Colonic mucosa (tissue), 4 donors: Measurements from ENCODE around the gene RABGAP1. TPM values are rescaled to one million over a fixed set of nuclear protein-coding genes. Genes with fewer than 3 reads are reported as not detected.

Experiments
- DNase-seq: peaks from one replicate; pipeline ENCODE4 v3.0.0-alpha.2; 2020
- H3K27ac ChIP-seq: fragments of 200-600 bp; one replicate; pipeline ENCODE4 v1.8.0; 2021
- H3K27me3 ChIP-seq: fragments of 200-600 bp; one replicate; pipeline ENCODE4 v1.8.0; 2021
- H3K36me3 ChIP-seq: fragments of 200-600 bp; one replicate; pipeline ENCODE4 v1.8.0; 2021
- H3K4me1 ChIP-seq: fragments of 200-600 bp; one replicate; pipeline ENCODE4 v1.8.0; 2021; ENCODE audit warnings: mild to moderate bottlenecking
- H3K4me3 ChIP-seq: fragments of 200-600 bp; one replicate; pipeline ENCODE4 v1.8.0; 2021
- H3K9ac ChIP-seq, 2 donors: one replicate each; pipeline ENCODE4 v1.7.0; 2013; ENCODE audit warnings: control low read depth in 2 of 2, low read depth in 2 of 2, low read length in 2 of 2
- H3K9me3 ChIP-seq: fragments of 200-600 bp; one replicate; pipeline ENCODE4 v1.8.0; 2021
- intact Hi-C: fragments of 100-400 bp; cut with DNase I; formaldehyde crosslinking; loops from one replicate; pipeline ENCODE4 v1.14.1; 2022
- total RNA-seq, 2 donors: library from RNA; stranded (reverse); fragmentation: NEBNext Ultra II Directional in 1 of 2; extraction: Animal tissue kit (Norgen Biotek cat#: 25700) in 1 of 2; gene quantifications; one replicate each; pipeline ENCODE4 v1.2.1, GENCODE V29; 2021
- TF ChIP-seq, protein P1 (sequence below): fragments of 200-600 bp; IDR thresholded peaks from one replicate; pipeline ENCODE4 v1.8.0; 2022; ENCODE audit warnings: antibody characterized with exemption, mild to moderate bottlenecking
- donor health status: healthy.
- donor health status: DM: no; HTN: no; CAD: no.
- donor health status: DM: no; HTN: no; CAD: no.

Gene RABGAP1
- total RNA-seq, 2 donors from 2014 or later: 40.9 to 49.4 TPM

DNA sequence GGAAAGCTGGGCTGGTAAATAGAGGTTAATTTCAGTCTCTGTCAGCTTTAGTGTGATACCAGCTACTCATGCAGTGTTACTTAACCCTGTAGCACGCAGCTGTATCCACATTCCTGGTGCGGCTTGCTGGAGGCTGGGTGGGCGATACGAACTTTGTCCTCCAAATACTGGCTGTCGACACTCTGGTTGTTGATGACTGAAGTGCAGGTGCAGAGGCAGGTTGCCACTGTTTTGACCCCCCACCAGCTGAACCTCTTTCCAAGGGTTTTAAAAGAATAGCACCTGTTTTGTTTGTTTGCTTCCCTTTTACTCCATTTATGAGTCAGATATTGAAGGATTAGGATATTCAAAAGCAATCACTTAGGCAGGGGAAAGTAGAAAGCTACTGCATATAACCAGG, 4.4 kb upstream of the RABGAP1 start:
- no peak for DNase-seq
- H3K27ac ChIP-seq: no peak overlapping the region
- H3K9ac ChIP-seq: no peak overlapping the region
- no peaks in the 10 kb centered on the region for H3K9me3 ChIP-seq
- H3K27me3 ChIP-seq: no peaks in the 10 kb centered on the region
- peaks cover 4% of the 10 kb centered on the region for H3K36me3 ChIP-seq
- TF ChIP-seq, protein P1, sequence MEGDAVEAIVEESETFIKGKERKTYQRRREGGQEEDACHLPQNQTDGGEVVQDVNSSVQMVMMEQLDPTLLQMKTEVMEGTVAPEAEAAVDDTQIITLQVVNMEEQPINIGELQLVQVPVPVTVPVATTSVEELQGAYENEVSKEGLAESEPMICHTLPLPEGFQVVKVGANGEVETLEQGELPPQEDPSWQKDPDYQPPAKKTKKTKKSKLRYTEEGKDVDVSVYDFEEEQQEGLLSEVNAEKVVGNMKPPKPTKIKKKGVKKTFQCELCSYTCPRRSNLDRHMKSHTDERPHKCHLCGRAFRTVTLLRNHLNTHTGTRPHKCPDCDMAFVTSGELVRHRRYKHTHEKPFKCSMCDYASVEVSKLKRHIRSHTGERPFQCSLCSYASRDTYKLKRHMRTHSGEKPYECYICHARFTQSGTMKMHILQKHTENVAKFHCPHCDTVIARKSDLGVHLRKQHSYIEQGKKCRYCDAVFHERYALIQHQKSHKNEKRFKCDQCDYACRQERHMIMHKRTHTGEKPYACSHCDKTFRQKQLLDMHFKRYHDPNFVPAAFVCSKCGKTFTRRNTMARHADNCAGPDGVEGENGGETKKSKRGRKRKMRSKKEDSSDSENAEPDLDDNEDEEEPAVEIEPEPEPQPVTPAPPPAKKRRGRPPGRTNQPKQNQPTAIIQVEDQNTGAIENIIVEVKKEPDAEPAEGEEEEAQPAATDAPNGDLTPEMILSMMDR: no peak
- peaks cover 3% of the 10 kb centered on the region for H3K4me1 ChIP-seq
- no peak overlapping the region for H3K4me3 ChIP-seq
- intact Hi-C loops: no loop called here

DNA sequence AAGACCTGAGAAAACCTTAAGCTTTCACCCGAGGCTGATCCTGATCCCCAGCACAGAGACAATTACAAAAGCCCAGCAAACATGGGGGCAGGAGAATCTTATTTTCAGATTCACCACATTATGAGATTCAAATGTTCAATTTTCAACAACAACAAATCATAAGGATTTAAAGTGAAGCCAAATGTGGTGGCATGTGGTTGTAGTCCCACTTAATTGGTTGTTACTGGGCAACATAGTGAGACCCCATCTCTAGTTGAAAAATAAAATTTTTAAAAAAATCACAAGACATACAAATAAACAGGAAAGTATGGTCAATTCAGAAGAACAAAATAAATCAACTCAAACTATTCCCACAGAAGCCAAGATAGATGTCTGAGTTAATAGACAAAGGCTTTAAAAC, 3.9 kb upstream of the RABGAP1 start:
- Histone ChIP-seq H3K4me3 (no peak overlapping the region), H3K36me3 (peaks cover 4% of the 10 kb centered on the region), H3K9me3 (no peaks in the 10 kb centered on the region), H3K27ac (no peak overlapping the region), H3K4me1 (peaks cover 3% of the 10 kb centered on the region), H3K9ac (no peak overlapping the region), H3K27me3 (no peaks in the 10 kb centered on the region)
- intact Hi-C loops: no loop called here
- no peak for DNase-seq
- TF ChIP-seq, protein P1: no peak

DNA sequence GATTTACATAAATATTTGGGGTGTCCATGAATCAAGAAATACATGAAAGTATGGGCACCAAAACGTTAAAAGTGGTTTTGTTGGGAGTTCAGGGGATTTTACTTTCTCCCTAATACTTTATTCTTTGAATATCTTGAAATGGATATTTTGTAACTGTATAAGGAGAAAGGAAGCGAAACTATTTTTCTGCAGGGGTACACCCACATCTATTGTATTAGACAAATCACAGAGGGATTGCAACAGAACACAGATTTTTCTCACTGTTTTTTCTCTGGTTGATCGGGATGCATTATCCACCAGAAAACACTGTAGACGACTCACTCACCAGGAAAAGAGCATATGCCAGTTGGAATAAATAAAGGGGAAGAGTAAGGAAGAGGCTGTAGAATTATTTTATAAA, 1.2 kb upstream of the RABGAP1 start:
- intact Hi-C loops: no loop called here
- H3K4me3 ChIP-seq: no peak overlapping the region
- TF ChIP-seq, protein P1: no peak
- H3K9me3 ChIP-seq: no peaks in the 10 kb centered on the region
- H3K9ac ChIP-seq: no peak overlapping the region
- H3K27ac ChIP-seq: no peak overlapping the region
- H3K4me1 ChIP-seq: no peaks in the 10 kb centered on the region
- no peak for DNase-seq
- H3K27me3 ChIP-seq: no peaks in the 10 kb centered on the region
- peaks cover 4% of the 10 kb centered on the region for H3K36me3 ChIP-seq

DNA sequence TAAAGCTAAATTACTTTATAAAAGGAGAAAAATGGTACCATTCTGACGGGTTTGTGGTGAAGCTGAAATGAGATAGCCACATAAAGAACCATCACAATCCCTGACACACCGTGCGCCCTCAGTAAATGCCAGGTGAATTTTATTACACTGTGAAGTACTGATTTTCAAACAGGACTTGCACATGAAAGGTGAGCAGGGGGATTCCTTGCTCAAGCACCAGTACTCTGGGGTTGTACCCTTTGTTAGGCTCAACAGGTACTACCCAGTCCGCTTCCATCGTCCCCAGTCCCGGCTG, 419 bp upstream of the RABGAP1 start:
- Histone ChIP-seq H3K27ac (peak overlapping the region; percentile 69), H3K36me3 (peaks cover 4% of the 10 kb centered on the region), H3K9ac (peak overlapping the region in 1 of 2 donors; percentile 76), H3K27me3 (no peaks in the 10 kb centered on the region), H3K4me3 (peak overlapping the region; percentile 83), H3K9me3 (no peaks in the 10 kb centered on the region), H3K4me1 (no peaks in the 10 kb centered on the region)
- TF ChIP-seq, protein P1: no peak
- no peak for DNase-seq
- intact Hi-C loops: no loop called here

DNA sequence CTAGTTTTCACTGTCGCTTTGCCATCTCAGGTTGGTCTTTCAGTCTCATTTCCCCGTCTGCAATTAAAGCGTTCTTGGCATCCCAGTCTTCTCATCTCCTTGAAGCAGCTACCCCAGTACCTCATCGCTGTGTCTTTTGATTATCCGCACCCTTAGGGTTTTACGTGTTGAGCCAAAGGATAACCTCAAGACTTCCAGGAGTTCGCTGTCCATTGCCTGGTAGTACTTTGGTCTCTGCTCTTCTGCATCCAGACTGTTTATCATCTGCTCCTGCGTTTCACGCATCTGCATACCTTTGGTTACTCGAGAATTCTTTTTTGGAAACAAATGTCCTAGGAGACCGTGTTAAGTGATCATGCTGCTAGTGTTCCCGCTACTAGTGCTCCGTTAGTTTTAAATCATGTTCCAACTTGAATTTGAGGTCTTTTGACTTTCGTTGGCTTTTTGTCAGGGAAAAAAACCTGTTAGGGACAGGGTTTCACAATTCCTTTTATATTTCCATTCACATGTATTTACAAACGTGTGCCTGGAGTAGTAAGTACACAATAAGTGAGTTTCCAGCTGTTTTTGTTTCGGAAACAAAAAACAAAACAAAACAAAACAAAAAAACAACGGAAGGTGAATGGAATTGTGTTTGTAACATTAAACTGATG, 888 bp downstream of the RABGAP1 start:
- Histone ChIP-seq H3K9me3 (no peaks in the 10 kb centered on the region), H3K27me3 (no peaks in the 10 kb centered on the region), H3K4me1 (no peaks in the 10 kb centered on the region), H3K27ac (peak overlapping the region; percentile 76), H3K4me3 (peak overlapping the region; percentile 83), H3K9ac (peak overlapping the region; percentile 79 to 95), H3K36me3 (peaks cover 2% of the 10 kb centered on the region)
- peak; percentile 51 for DNase-seq
- intact Hi-C loops: no loop called here
- TF ChIP-seq, protein P1: no peak
